Activated T-helper 1 cell treated with anti-CD3 and anti-CD28 coated beads, Interleukin-2, amount 50 U/mL, for 16 hours (primary cell): ENCODE data around the gene KLK1.

ENCODE experiments used
- DNase-seq, 2 donors: peaks; one replicate each; pipeline ENCODE4 v3.0.0-alpha.2; 2020; ENCODE audit warnings: low read depth in 1 of 2, low spot score in 1 of 2

Gene KLK1

DNA sequence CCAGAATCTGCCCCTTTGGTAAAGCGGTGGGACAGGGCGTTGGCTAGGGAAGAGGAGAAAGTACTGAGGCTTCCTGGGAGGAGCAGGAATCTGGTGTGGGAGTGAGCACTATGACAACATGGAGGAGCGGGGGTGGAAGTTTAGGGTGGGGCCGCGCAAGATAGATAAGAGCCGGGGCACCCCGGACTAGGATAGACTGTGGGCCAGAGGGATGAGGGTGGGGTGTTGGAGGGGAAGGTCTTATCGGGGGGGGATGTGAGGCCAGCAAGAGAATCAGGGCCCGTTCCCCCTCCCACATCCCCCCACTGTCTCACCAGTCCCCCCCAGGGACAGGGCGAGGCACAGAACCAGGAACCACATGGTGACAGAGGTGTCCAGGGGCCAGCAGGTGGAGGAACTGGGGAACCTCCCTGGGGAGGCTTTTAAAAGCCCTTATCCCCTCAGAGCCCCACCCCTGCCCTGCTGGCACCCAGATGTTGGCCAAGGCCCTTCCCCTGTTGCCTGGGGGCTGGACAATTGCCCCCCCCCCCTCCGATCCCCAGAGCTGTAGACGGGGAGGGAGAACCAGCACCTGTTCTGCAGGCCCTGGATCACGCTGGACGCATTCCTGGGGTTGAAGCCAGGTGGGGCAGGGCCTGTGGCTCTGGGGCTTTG, at the start of gene KLK1:
Gene KLK1 (minus strand): TSS at position 399 of the 654 bp plus-strand sequence. CDS start 39 bp downstream, at position 360.
- no peak for DNase-seq

DNA sequence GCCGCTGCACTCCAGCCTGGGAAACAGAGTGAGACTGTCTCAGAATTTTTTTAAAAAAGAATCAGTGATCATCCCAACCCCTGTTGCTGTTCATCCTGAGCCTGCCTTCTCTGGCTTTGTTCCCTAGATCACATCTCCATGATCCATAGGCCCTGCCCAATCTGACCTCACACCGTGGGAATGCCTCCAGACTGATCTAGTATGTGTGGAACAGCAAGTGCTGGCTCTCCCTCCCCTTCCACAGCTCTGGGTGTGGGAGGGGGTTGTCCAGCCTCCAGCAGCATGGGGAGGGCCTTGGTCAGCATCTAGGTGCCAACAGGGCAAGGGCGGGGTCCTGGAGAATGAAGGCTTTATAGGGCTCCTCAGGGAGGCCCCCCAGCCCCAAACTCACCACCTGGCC, 49.5 kb upstream of the KLK1 start, which contains the start of gene KLK2:
Gene KLK2 (plus strand): TSS at position 384 of the 400 bp plus-strand sequence. CDS start 35 bp downstream, outside the sequence.
- DNase-seq, result no peak

DNA sequence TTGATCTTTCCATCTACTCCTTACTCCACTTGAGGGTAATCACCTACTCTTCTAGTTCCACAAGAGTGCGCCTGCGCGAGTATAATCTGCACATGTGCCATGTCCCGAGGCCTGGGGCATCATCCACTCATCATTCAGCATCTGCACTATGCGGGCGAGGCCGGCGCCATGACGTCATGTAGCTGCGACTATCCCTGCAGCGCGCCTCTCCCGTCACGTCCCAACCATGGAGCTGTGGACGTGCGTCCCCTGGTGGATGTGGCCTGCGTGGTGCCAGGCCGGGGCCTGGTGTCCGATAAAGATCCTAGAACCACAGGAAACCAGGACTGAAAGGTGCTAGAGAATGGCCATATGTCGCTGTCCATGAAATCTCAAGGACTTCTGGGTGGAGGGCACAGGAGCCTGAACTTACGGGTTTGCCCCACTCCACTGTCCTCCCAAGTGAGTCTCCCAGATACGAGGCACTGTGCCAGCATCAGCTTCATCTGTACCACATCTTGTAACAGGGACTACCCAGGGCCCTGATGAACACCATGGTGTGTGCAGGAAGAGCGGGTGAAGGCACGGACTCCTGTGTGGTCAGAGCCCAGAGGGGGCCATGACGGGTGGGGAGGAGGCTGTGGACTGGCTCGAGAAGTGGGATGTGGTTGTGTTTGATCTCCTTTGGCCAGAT, 47.0 kb upstream of the KLK1 start:
- no peak for DNase-seq

DNA sequence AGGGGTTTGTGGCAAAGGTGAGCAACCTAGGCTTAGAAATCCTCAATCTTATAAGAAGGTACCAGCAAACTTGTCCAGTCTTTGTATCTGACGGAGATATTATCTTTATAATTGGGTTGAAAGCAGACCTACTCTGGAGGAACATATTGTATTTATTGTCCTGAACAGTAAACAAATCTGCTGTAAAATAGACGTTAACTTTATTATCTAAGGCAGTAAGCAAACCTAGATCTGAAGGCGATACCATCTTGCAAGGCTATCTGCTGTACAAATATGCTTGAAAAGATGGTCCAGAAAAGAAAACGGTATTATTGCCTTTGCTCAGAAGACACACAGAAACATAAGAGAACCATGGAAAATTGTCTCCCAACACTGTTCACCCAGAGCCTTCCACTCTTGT, 45.9 kb upstream of the KLK1 start:
- DNase-seq, result no peak

DNA sequence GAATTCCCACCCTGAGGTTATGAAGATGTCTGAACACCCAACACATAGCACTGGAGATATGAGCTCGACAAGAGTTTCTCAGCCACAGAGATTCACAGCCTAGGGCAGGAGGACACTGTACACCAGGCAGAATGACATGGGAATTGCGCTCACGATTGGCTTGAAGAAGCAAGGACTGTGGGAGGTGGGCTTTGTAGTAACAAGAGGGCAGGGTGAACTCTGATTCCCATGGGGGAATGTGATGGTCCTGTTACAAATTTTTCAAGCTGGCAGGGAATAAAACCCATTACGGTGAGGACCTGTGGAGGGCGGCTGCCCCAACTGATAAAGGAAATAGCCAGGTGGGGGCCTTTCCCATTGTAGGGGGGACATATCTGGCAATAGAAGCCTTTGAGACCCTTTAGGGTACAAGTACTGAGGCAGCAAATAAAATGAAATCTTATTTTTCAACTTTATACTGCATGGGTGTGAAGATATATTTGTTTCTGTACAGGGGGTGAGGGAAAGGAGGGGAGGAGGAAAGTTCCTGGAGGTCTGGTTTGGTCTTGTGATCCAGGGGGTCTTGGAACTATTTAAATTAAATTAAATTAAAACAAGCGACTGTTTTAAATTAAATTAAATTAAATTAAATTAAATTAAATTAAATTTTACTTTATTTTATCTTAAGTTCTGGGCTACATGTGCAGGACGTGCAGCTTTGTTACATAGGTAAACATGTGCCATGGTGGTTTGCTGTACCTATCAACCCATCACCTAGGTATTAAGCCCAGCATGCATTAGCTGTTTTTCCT, 38.1 kb upstream of the KLK1 start:
- no peak for DNase-seq

DNA sequence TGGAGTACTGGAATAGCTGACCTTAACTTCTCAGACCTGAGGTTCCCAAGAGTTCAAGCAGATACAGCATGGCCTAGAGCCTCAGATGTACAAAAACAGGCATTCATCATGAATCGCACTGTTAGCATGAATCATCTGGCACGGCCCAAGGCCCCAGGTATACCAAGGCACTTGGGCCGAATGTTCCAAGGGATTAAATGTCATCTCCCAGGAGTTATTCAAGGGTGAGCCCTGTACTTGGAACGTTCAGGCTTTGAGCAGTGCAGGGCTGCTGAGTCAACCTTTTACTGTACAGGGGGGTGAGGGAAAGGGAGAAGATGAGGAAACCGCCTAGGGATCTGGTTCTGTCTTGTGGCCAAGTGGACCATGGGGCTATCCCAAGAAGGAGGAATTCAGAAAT, 37.4 kb upstream of the KLK1 start:
- DNase-seq, result no peak

DNA sequence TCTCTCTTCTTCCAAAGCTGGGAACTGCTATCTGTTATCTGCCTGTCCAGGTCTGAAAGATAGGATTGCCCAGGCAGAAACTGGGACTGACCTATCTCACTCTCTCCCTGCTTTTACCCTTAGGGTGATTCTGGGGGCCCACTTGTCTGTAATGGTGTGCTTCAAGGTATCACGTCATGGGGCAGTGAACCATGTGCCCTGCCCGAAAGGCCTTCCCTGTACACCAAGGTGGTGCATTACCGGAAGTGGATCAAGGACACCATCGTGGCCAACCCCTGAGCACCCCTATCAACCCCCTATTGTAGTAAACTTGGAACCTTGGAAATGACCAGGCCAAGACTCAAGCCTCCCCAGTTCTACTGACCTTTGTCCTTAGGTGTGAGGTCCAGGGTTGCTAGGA, 36.3 kb upstream of the KLK1 start:
- DNase-seq, result no peak

DNA sequence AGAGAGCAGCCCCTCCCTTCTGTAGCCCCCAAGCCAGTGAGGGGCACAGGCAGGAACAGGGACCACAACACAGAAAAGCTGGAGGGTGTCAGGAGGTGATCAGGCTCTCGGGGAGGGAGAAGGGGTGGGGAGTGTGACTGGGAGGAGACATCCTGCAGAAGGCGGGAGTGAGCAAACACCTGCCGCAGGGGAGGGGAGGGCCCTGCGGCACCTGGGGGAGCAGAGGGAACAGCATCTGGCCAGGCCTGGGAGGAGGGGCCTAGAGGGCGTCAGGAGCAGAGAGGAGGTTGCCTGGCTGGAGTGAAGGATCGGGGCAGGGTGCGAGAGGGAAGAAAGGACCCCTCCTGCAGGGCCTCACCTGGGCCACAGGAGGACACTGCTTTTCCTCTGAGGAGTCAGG, 35.3 kb upstream of the KLK1 start:
- DNase-seq, result no peak

DNA sequence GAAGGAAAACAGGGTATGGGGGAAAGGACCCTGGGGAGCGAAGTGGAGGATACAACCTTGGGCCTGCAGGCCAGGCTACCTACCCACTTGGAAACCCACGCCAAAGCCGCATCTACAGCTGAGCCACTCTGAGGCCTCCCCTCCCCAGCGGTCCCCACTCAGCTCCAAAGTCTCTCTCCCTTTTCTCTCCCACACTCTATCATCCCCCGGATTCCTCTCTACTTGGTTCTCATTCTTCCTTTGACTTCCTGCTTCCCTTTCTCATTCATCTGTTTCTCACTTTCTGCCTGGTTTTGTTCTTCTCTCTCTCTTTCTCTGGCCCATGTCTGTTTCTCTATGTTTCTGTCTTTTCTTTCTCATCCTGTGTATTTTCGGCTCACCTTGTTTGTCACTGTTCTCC, 33.8 kb upstream of the KLK1 start:
- no peak for DNase-seq

DNA sequence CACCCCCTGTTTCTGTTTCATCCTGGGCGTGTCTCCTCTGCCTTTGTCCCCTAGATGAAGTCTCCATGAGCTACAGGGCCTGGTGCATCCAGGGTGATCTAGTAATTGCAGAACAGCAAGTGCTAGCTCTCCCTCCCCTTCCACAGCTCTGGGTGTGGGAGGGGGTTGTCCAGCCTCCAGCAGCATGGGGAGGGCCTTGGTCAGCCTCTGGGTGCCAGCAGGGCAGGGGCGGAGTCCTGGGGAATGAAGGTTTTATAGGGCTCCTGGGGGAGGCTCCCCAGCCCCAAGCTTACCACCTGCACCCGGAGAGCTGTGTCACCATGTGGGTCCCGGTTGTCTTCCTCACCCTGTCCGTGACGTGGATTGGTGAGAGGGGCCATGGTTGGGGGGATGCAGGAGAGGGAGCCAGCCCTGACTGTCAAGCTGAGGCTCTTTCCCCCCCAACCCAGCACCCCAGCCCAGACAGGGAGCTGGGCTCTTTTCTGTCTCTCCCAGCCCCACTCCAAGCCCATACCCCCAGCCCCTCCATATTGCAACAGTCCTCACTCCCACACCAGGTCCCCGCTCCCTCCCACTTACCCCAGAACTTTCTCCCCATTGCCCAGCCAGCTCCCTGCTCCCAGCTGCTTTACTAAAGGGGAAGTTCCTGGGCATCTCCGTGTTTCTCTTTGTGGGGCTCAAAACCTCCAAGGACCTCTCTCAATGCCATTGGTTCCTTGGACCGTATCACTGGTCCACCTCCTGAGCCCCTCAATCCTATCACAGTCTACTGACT, 31.2 kb upstream of the KLK1 start, which contains the start of gene KLK3:
Gene KLK3 (plus strand): TSS at position 280 of the 775 bp plus-strand sequence. CDS start 41 bp downstream, at position 321.
- no peak for DNase-seq

DNA sequence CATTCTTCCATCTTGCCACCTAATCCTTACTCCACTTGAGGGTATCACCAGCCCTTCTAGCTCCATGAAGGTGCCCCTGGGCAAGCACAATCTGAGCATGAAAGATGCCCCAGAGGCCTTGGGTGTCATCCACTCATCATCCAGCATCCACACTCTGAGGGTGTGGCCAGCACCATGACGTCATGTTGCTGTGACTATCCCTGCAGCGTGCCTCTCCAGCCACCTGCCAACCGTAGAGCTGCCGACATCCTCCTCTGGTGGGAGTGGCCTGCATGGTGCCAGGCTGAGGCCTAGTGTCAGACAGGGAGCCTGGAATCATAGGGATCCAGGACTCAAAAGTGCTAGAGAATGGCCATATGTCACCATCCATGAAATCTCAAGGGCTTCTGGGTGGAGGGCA, 28.0 kb upstream of the KLK1 start:
- no peak for DNase-seq

DNA sequence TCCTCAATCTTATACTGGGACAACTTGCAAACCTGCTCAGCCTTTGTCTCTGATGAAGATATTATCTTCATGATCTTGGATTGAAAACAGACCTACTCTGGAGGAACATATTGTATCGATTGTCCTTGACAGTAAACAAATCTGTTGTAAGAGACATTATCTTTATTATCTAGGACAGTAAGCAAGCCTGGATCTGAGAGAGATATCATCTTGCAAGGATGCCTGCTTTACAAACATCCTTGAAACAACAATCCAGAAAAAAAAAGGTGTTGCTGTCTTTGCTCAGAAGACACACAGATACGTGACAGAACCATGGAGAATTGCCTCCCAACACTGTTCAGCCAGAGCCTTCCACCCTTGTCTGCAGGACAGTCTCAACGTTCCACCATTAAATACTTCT, 27.2 kb upstream of the KLK1 start:
- no peak for DNase-seq

DNA sequence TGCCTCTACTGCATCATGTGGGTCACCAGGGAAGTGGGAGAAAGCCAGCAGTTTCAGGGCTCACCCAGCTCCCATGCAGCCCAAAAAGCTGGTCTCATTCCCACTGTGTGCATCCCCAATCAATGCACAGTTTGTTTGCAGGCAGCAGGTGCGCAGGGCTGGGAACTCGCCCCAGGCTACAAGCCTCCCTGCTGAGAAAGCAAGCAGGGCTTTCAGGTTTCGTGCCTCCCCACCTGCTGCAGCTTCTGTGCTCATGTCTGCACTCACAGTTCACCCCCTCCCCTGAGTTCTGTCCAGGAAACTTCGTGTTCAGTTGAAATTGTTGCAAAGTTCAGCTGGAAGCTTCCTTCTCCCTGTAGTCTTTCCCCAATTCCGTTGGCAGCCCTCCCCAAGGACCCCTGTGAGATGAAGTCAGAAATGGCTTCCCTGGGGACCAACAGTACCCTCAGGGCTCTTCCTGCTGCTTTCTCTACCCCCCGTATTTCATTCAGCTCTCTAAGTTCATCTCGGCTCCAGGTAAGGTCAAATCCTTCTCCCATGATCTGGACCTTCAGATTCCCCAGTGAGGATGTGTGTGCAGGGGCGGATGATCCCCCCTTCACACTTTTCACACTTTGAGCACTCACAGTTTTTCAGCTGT, 20.8 kb upstream of the KLK1 start:
- no peak for DNase-seq

DNA sequence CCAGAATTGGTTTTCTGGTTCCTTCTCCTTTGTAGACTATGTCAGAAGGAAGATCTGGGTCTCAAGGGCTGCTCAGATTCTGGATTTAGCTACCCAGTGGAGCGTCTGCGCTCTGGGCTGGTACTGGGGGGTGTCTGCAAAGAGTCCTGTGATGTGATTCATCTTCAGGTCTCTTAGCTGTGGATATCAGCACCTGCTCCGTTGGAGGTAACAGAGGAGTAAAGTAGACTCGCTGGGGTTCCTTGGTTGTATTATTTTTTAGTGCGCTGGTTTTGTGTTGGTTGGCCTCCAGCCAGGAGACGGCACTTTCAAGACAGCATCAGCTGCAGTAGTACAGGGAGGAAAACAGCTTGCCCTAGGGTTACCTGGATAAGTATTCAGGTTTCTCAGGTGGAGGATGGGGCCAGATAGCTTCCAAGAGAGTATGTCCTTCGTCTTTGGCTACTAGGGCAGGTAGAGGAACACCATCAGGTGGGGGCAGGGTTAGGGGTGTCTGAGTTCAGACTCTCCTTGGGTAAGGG, 20.2 kb upstream of the KLK1 start:
- DNase-seq, result no peak

DNA sequence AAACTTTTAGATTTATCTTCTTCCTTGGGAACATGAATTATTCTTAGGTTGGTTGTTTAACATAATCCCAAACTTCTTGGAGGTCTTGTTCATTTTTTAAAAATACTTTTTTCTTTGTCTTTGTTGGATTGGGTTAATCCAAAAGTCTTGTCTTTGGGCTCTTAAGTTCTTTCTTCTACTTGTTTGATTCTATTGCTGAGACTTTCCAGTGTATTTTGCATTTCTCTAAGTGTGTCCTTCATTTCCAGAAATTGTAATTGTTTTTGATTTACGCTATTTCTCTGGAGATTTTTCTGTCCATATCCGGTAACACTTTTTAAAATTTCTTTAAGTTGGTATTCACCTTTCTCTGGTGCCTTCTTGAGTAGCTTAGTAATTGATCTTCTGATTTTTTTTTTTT, 19.6 kb upstream of the KLK1 start:
- DNase-seq, result no peak

DNA sequence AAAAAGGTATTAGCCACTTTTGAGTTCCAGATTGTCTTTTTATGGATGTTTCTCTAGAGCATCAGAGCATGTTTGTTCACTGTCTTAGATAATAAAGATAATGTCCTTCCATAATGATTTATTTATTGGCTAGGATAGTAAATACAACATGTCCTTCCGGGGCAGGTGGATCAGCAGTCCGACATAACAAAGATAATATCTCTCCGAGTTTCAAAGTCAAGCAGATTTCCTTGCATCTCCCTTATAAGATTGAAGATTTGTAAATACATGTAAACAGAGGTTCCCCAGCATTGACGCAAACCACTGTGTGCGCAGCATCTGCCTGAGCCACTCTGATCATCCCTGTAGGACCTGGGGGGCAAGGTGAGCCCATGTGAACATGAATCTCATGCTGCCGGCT, 18.5 kb upstream of the KLK1 start:
- no peak for DNase-seq

DNA sequence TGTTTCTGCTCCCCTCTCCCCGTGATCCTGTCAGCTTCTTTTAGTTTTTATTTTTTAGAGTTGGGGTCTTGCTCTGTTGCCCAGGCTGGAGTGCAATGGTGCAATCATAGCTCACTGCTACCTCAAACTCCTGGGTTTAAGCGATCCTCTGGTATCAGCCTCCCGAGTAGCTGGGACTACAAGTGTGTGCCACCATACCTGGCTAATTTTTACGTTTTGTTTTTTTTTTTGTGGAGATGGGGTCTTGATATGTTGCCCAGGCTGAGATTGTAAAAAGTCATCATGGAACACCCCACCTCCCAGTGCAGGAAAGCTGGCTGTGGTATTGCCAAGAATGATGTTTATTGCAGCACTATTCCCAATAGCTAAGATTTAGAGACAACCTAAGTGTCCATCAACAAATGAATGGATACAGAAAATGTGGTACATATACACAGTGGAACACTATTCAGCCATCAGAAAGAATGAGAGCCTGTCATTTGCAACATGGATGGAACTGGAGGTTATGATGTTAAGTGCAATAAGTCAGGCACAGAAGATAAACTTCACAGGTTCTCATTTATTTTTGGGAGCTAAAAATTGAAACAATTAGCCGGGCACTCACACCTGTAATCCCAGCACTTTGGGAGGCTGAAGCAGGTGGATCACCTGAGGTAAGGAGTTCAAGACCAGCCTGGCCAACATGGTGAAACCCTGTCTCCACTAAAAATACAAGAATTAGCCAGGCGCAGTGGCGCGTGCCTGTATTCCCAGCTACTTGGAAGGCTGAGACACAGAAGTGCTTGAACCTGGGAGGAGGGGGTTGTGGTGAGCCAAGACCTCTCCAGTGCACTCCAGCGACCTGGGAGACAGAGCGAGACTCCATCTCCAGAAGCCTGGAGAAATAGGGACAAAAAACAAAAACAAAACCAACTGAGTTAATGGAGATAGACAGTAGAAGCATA, 16.4 kb upstream of the KLK1 start:
- DNase-seq, result no peak

DNA sequence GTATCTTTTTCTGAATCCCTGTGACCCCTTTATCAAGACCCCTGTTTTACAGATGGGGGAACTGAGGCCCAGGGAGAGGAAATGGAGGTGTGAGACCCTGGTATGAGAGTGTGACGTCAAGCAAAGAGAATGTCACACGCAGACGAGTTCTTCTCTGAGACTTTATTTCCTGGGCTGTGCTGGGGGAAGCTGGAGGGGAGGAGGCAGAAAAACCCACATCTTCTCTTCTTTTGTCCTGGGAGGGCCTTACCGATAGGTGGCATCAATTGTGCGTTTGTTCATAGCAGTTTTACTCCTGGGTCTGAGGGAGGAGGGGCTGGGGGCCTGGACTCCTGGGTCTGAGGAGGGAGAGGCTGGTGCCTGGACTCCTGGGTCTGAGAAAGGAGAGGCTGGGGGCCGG, 14.7 kb upstream of the KLK1 start:
- no peak for DNase-seq

DNA sequence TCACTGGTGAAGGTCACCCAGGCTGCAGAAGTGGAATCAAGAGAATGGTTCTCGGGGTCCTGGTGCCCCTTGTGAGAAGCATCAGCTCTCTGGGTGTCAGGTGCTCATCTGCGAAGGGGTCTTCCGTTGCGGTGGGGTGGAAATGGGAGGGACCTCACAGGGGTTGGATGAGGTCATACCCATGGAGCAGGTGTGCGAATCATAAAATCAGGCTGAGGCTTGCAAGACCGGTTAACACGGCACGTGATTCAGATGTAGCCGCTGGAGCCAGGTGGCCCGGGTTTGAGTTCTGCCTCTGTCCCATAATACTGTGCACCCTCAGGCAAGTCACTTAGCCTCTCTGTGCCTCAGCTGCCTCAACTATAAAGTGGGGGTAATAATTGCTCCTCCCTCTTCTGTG, 13.7 kb upstream of the KLK1 start:
- DNase-seq, result no peak
